Measurements from ENCODE around the gene MUC5AC. TPM values are rescaled to one million over a fixed set of nuclear protein-coding genes. Genes with fewer than 3 reads are reported as not detected.

Gene MUC5AC
- total RNA-seq, 1 experiment from 2014 or later = 0.11 TPM

DNA sequence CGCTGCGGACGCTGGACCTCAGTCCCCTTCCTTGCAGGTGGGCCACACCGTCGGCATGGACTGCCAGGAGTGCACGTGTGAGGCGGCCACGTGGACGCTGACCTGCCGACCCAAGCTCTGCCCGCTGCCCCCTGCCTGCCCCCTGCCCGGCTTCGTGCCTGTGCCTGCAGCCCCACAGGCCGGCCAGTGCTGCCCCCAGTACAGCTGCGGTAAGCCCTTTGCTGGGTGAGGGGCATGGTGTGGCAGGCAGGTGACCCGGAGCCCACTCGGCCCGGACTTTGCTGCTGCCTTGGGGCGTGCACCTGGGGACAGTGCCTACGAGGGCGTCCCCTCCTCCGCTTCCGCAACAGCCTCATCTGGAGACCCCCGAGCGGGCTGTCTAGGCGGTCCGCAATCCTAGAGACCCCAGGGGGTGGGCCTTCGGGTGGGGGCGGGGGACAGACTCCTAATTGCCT is 39.7 kb downstream of the MUC5AC start:
- no peaks in the 10 kb centered on the region for H3K27me3 ChIP-seq (ENCODE audit: low read length)
- DNase-seq (no peak), ATAC-seq (no peak)
- POLR2A ChIA-PET (ENCODE audit: unreplicated experiment) = no interaction called here
- H4K20me1 ChIP-seq (ENCODE audit: low read length) = no peaks in the 10 kb centered on the region
- H3K4me1 ChIP-seq (ENCODE audit: insufficient read depth, low read length) = peaks cover 17% of the 10 kb centered on the region
- no peak overlapping the region for H3K27ac ChIP-seq (ENCODE audit: low read length)
- no peaks in the 10 kb centered on the region for H3K9me2 ChIP-seq (replicated peaks; ENCODE audit: low read length)
- no peak overlapping the region for H2AFZ ChIP-seq (ENCODE audit: low read length)
- H3K36me3 ChIP-seq (ENCODE audit: low read depth, low read length) = no peaks in the 10 kb centered on the region
- CTCF ChIA-PET = no interaction called here
- no peak overlapping the region for H3K4me3 ChIP-seq (ENCODE audit: low read length)
- no peaks in the 10 kb centered on the region for H3K9me3 ChIP-seq (ENCODE audit: low read length)
- H3K9ac ChIP-seq (ENCODE audit: low read length) = no peak overlapping the region
- no peaks in the 10 kb centered on the region for H3K79me2 ChIP-seq (ENCODE audit: low read length)
- intact Hi-C loops (cut with micrococcal nuclease) = no loop called here
- H3K4me2 ChIP-seq (ENCODE audit: low read length) = no peak overlapping the region
- TF ChIP-seq, protein P1, sequence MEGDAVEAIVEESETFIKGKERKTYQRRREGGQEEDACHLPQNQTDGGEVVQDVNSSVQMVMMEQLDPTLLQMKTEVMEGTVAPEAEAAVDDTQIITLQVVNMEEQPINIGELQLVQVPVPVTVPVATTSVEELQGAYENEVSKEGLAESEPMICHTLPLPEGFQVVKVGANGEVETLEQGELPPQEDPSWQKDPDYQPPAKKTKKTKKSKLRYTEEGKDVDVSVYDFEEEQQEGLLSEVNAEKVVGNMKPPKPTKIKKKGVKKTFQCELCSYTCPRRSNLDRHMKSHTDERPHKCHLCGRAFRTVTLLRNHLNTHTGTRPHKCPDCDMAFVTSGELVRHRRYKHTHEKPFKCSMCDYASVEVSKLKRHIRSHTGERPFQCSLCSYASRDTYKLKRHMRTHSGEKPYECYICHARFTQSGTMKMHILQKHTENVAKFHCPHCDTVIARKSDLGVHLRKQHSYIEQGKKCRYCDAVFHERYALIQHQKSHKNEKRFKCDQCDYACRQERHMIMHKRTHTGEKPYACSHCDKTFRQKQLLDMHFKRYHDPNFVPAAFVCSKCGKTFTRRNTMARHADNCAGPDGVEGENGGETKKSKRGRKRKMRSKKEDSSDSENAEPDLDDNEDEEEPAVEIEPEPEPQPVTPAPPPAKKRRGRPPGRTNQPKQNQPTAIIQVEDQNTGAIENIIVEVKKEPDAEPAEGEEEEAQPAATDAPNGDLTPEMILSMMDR (conservative IDR thresholded peaks at IDR 0.05; ENCODE audit: low read depth, low read length) = no peak
- TF ChIP-seq EZH2phosphoT487 (IDR thresholded peaks at IDR 0.05; ENCODE audit: borderline replicate concordance, low read length) (no peak), EZH2 (IDR thresholded peaks at IDR 0.05; ENCODE audit: low read length, unreplicated experiment) (no peak)
- no peaks in the 10 kb centered on the region for H3F3A ChIP-seq (ENCODE audit: low read length, unreplicated experiment)
- BruUV-seq (replicated peaks) = no TSS peak

DNA sequence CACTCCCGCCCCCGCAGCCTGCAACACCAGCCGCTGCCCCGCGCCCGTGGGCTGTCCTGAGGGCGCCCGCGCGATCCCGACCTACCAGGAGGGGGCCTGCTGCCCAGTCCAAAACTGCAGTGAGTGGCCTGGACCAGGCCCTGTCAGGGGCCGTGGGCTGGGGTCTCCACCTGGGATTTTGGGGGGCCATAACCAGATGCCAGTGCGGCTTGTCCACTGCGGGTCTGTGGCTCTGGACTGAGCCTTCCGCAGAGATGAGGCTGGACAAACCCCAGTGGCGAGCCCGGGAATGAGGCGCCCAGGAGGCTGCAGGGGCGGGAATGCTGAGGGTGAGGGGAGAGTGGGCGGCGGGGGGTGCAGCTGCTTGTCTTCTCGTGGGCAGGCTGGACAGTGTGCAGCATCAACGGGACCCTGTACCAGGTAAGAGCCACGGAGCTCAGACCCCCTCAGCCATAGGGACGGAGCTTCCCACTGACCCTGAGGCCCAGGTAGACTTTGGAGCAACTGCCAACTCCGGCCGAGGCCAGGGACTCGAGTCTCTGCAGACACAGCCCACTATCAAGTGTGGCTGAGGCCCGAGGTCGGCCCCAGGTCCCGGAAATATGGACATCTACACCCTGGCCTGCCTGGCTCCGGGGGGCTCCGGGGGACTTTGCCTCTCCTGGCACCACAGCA is 40.3 kb downstream of the MUC5AC start:
- ATAC-seq = no peak
- CTCF ChIA-PET = no interaction called here
- no peak for DNase-seq

More for the DNA sequence above, 40.3 kb downstream of the MUC5AC start:
- Histone ChIP-seq H4K20me1 (ENCODE audit: low read length) (no peaks in the 10 kb centered on the region), H2AFZ (ENCODE audit: low read length) (no peak overlapping the region), H3F3A (ENCODE audit: low read length, unreplicated experiment) (no peaks in the 10 kb centered on the region), H3K9me2 (replicated peaks; ENCODE audit: low read length) (no peaks in the 10 kb centered on the region), H3K4me3 (ENCODE audit: low read length) (no peak overlapping the region), H3K27me3 (ENCODE audit: low read length) (no peaks in the 10 kb centered on the region), H3K79me2 (ENCODE audit: low read length) (no peaks in the 10 kb centered on the region), H3K9me3 (ENCODE audit: low read length) (no peaks in the 10 kb centered on the region), H3K4me2 (ENCODE audit: low read length) (no peak overlapping the region), H3K27ac (ENCODE audit: low read length) (no peak overlapping the region), H3K9ac (ENCODE audit: low read length) (no peak overlapping the region), H3K4me1 (ENCODE audit: insufficient read depth, low read length) (peaks cover 17% of the 10 kb centered on the region), H3K36me3 (ENCODE audit: low read depth, low read length) (no peaks in the 10 kb centered on the region)
- TF ChIP-seq, protein P1 (conservative IDR thresholded peaks at IDR 0.05; ENCODE audit: low read depth, low read length) = peak; percentile 35; the same call in 1 of the 2 replicates
- TF ChIP-seq EZH2phosphoT487 (IDR thresholded peaks at IDR 0.05; ENCODE audit: borderline replicate concordance, low read length) = no peak
- POLR2A ChIA-PET (ENCODE audit: unreplicated experiment) = no interaction called here
- intact Hi-C loops (cut with micrococcal nuclease) = no loop called here
- no TSS peak for BruUV-seq (replicated peaks)
